NCI-H510A (cell line): ENCODE measurements around the gene IST1.
"Not testable (repeated sequence)": the region's sequence is repeated elsewhere in the genome, so short reads cannot be mapped to it uniquely, and the experiment has no call there.

Experiments used
- DNase-seq: peaks from one replicate; lab custom pipeline; 2025; lab: John Stamatoyannopoulos, UW

The IST1 gene

GRCh38 chr16:71894921-71895678, at the start of gene IST1:
Gene IST1, plus strand, starts transcription at chr16:71895531. Its CDS starts 20,110 bp downstream, at chr16:71915641.
- DNase-seq = peak; percentile 94

GRCh38 chr16:71845639-71846430, 49.5 kb upstream of the IST1 start, which contains the start of gene ATXN1L:
Gene ATXN1L, plus strand, starts transcription at chr16:71845976. Its CDS starts 3,765 bp downstream, at chr16:71849741.
- peak; percentile 65 for DNase-seq

GRCh38 chr16:71846431-71846830, 48.9 kb upstream of the IST1 start:
- DNase-seq = no peak

GRCh38 chr16:71847096-71847495, 48.2 kb upstream of the IST1 start:
- no peak for DNase-seq

- DNase-seq = no peak
Observed at GRCh38 chr16:71848622-71849021, 46.7 kb upstream of the IST1 start.

GRCh38 chr16:71851746-71852145, 43.6 kb upstream of the IST1 start:
- DNase-seq = no peak

- DNase-seq = no peak
Observed at GRCh38 chr16:71852158-71852557, 43.2 kb upstream of the IST1 start.

- DNase-seq = no peak
Observed at GRCh38 chr16:71852561-71852960, 42.8 kb upstream of the IST1 start.

GRCh38 chr16:71853413-71853812, 41.9 kb upstream of the IST1 start:
- DNase-seq = no peak

GRCh38 chr16:71854369-71854948, 40.9 kb upstream of the IST1 start:
- DNase-seq = no peak

- no peak for DNase-seq
Observed at GRCh38 chr16:71855937-71856662, 39.2 kb upstream of the IST1 start.

GRCh38 chr16:71859762-71860521, 35.4 kb upstream of the IST1 start:
- DNase-seq = no peak

GRCh38 chr16:71863995-71864394, 31.3 kb upstream of the IST1 start:
- DNase-seq = no peak

- DNase-seq = no peak
Observed at GRCh38 chr16:71865173-71865863, 30.0 kb upstream of the IST1 start.

GRCh38 chr16:71867175-71867574, 28.2 kb upstream of the IST1 start:
- DNase-seq = not testable (repeated sequence)

- no peak for DNase-seq
Observed at GRCh38 chr16:71867939-71868338, 27.4 kb upstream of the IST1 start.

GRCh38 chr16:71869089-71869488, 26.2 kb upstream of the IST1 start:
- no peak for DNase-seq

- no peak for DNase-seq
Observed at GRCh38 chr16:71870818-71871217, 24.5 kb upstream of the IST1 start.

- DNase-seq = no peak
Observed at GRCh38 chr16:71873199-71873598, 22.1 kb upstream of the IST1 start.

- no peak for DNase-seq
Observed at GRCh38 chr16:71878911-71879310, 16.4 kb upstream of the IST1 start.

- DNase-seq = no peak
Observed at GRCh38 chr16:71880176-71880575, 15.2 kb upstream of the IST1 start.
